ENCODE measurements around the gene MRPL10. TPM values are rescaled to one million over a fixed set of nuclear protein-coding genes. Genes with fewer than 3 reads are reported as not detected.

Gene MRPL10
- total and polyA plus RNA-seq, 2 donors (not counting 3 experiments of a cell fraction or from before 2014, with no cell fraction given), result 43.4 to 84.0 TPM

GRCh38 chr17:47815106-47815918 lies 16.0 kb downstream of the MRPL10 start:
- FAIRE-seq, result no peak
- dilution Hi-C loops (cut with MboI; ENCODE audit: extremely low pct_ligation_motif_present, low sequenced_read_pairs), result no loop called here

More at GRCh38 chr17:47815106-47815918, 16.0 kb downstream of the MRPL10 start:
- intact Hi-C loops (cut with micrococcal nuclease), result no loop called here
- Histone ChIP-seq H3K27ac (ENCODE audit: insufficient read depth, low read depth, low read length) (no peak overlapping the region), H3K27me3 (ENCODE audit: control insufficient read depth in 2 of 2, insufficient read depth in 2 of 2, low read length in 2 of 2) (no peaks in the 10 kb centered on the region), H3K4me3 (replicated peaks in 1 of 3; ENCODE audit: insufficient read depth in 1 of 3, low read depth in 1 of 3, low read length in 3 of 3) (no peak overlapping the region), H3K4me1 (ENCODE audit: control insufficient read depth, extremely low read depth, insufficient read depth, low read length) (peaks cover 6% of the 10 kb centered on the region), H3K9ac (replicated peaks; ENCODE audit: extremely low read depth, insufficient read depth, low read length) (no peak overlapping the region), H3K9me3 (replicated peaks; ENCODE audit: control insufficient read depth, insufficient read depth, low read length) (no peaks in the 10 kb centered on the region), H3K4me2 (ENCODE audit: insufficient read depth, low read length) (no peak overlapping the region), H3K36me3 (ENCODE audit: control insufficient read depth in 2 of 2, extremely low read depth in 1 of 2, insufficient read depth in 2 of 2, low read length in 2 of 2) (peaks cover 3 to 54% of the 10 kb centered on the region in 2 experiments), H3K9me1 (replicated peaks; ENCODE audit: control insufficient read depth, extremely low read depth, insufficient read depth, low read length) (no peaks in the 10 kb centered on the region), H2AFZ (ENCODE audit: low read depth, low read length) (no peak overlapping the region), H4K20me1 (replicated peaks; ENCODE audit: control insufficient read depth, extremely low read depth, insufficient read depth, low read length) (no peaks in the 10 kb centered on the region), H3K79me2 (ENCODE audit: control insufficient read depth, insufficient read depth, low read length) (no peaks in the 10 kb centered on the region)
- no peak for DNase-seq (ENCODE audit: low read depth, low spot score)
- CTCF ChIA-PET, result interaction anchor here (0.8 kb wide), 1 partner anchor 74 kb away, joined by 3 read pairs; no protein-coding TSS in a partner anchor
- POLR2A ChIA-PET, result no interaction called here
- no TSS peak for BruUV-seq (replicated peaks)
- TF ChIP-seq POLR2AphosphoS5 (IDR thresholded peaks at IDR 0.05; ENCODE audit: insufficient read depth, low read depth, low read length) (no peak), GATA2 (IDR thresholded peaks at IDR 0.05; ENCODE audit: insufficient read depth, insufficient read length, low read depth, low read length) (no peak), MAX (IDR thresholded peaks at IDR 0.05; ENCODE audit: insufficient read depth, insufficient read length) (no peak), JUN (IDR thresholded peaks at IDR 0.05; ENCODE audit: borderline replicate concordance, insufficient read depth, insufficient read length, low read depth) (no peak), MYC (IDR thresholded peaks at IDR 0.05; ENCODE audit: low read depth, low read length) (no peak), EZH2 (IDR thresholded peaks at IDR 0.05; ENCODE audit: borderline replicate concordance, low read depth, low read length, severe bottlenecking) (no peak)
- TF ChIP-seq, protein P1, sequence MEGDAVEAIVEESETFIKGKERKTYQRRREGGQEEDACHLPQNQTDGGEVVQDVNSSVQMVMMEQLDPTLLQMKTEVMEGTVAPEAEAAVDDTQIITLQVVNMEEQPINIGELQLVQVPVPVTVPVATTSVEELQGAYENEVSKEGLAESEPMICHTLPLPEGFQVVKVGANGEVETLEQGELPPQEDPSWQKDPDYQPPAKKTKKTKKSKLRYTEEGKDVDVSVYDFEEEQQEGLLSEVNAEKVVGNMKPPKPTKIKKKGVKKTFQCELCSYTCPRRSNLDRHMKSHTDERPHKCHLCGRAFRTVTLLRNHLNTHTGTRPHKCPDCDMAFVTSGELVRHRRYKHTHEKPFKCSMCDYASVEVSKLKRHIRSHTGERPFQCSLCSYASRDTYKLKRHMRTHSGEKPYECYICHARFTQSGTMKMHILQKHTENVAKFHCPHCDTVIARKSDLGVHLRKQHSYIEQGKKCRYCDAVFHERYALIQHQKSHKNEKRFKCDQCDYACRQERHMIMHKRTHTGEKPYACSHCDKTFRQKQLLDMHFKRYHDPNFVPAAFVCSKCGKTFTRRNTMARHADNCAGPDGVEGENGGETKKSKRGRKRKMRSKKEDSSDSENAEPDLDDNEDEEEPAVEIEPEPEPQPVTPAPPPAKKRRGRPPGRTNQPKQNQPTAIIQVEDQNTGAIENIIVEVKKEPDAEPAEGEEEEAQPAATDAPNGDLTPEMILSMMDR (IDR thresholded peaks at IDR 0.05; ENCODE audit: extremely low read depth in 1 of 2, insufficient read depth in 1 of 2, low read depth in 1 of 2, low read length in 2 of 2), result no peak
